Inflammatory macrophage (primary cell): ENCODE measurements around the gene CUL4A.

ENCODE experiments used
- DNase-seq, 2 donors: peaks; one replicate each; pipeline ENCODE4 v3.0.0-alpha.2; 2020 to 2022

The CUL4A gene

GRCh38 chr13:113179374-113180230 is 29.8 kb upstream of the CUL4A start:
- no peak for DNase-seq

GRCh38 chr13:113182046-113182445 is 27.4 kb upstream of the CUL4A start:
- DNase-seq = no peak

- no peak for DNase-seq
Observed at GRCh38 chr13:113183450-113184129, 25.8 kb upstream of the CUL4A start.

GRCh38 chr13:113184568-113185440 is 24.6 kb upstream of the CUL4A start:
- DNase-seq = no peak

- DNase-seq = no peak
Observed at GRCh38 chr13:113186061-113186900, 23.1 kb upstream of the CUL4A start.

GRCh38 chr13:113187263-113187669 is 22.1 kb upstream of the CUL4A start:
- DNase-seq = peak; percentile 96 to 97

GRCh38 chr13:113187883-113188665 is 21.3 kb upstream of the CUL4A start:
- no peak for DNase-seq

- DNase-seq = no peak
Observed at GRCh38 chr13:113190181-113190580, 19.2 kb upstream of the CUL4A start.

- DNase-seq = no peak
Observed at GRCh38 chr13:113192279-113192678, 17.1 kb upstream of the CUL4A start.

- no peak for DNase-seq
Observed at GRCh38 chr13:113192902-113193301, 16.5 kb upstream of the CUL4A start.

- no peak for DNase-seq
Observed at GRCh38 chr13:113195360-113195759, 14.1 kb upstream of the CUL4A start.

GRCh38 chr13:113196970-113197737 is 12.3 kb upstream of the CUL4A start:
- no peak for DNase-seq

- DNase-seq = peak; percentile 24 to 55
Observed at GRCh38 chr13:113201815-113202214, 7.6 kb upstream of the CUL4A start.

GRCh38 chr13:113202912-113203311 is 6.5 kb upstream of the CUL4A start:
- DNase-seq = no peak

GRCh38 chr13:113203507-113204377 is 5.7 kb upstream of the CUL4A start:
- DNase-seq = no peak

GRCh38 chr13:113204378-113204734 is 5.1 kb upstream of the CUL4A start:
- DNase-seq = no peak

GRCh38 chr13:113205428-113205931 is 3.9 kb upstream of the CUL4A start:
- DNase-seq = no peak

- DNase-seq = no peak
Observed at GRCh38 chr13:113207460-113207859, 2.0 kb upstream of the CUL4A start.

GRCh38 chr13:113207890-113208420 is 1.5 kb upstream of the CUL4A start:
- peak in 1 of 2 donors; percentile 44 for DNase-seq
